HEK293 (cell line): ENCODE results near the gene ERGIC1.

Experiments
- CTCF ChIA-PET: fragments of 350-600 bp; formaldehyde crosslinking; extraction: SDS; loops from one replicate; lab custom pipeline; 2021; ENCODE audit warnings: antibody characterized with exemption; lab: Yijun Ruan, JAX
- POLR2A ChIA-PET: fragments of 300-600 bp; formaldehyde crosslinking; extraction: SDS; loops from one replicate; lab custom pipeline; 2020; ENCODE audit warnings: antibody characterized with exemption, inconsistent platforms; lab: Yijun Ruan, JAX
- H3K27ac ChIP-seq: fragments of 200-500 bp; sonication (Bioruptor generic); 2 replicates; pipeline ENCODE4 v1.5.1; 2014; ENCODE audit warnings: low read depth, low read length, control low read depth, inconsistent platforms; ENCODE audit errors: extremely low read depth
- H3K36me3 ChIP-seq, 2 experiments: fragments of 200-500 bp in 1 of 2; sonication (Bioruptor generic) in 1 of 2; 1 replicate in 1 of 2; 2 replicates in 1 of 2; pipeline ENCODE4 v1.5.1; 2014 to 2017; ENCODE audit warnings: inconsistent platforms in 2 of 2, low read length in 2 of 2; ENCODE audit not compliant: control insufficient read depth in 2 of 2, insufficient read depth in 1 of 2
- H3K4me1 ChIP-seq: fragments of 200-500 bp; sonication (Bioruptor generic); 2 replicates; pipeline ENCODE4 v1.5.1; 2014; ENCODE audit warnings: mild to moderate bottlenecking, low read length, inconsistent platforms; ENCODE audit not compliant: control insufficient read depth, insufficient read depth
- H3K4me3 ChIP-seq: 2 replicates; pipeline ENCODE4 v1.5.1; 2011; ENCODE audit warnings: low read depth, mild to moderate bottlenecking, control low read depth, low read length, moderate library complexity
- H3K9me3 ChIP-seq: fragments of 200-500 bp; sonication (Bioruptor generic); 2 replicates; pipeline ENCODE4 v1.5.1; 2014; ENCODE audit warnings: low read depth, low read length, inconsistent platforms; ENCODE audit not compliant: control insufficient read depth, insufficient read depth
- BCL11A ChIP-seq: fragments of 450-650 bp; formaldehyde crosslinking; IDR thresholded peaks from 2 replicates; pipeline ENCODE4 v1.5.1; 2016; ENCODE audit warnings: low read depth, missing biosample characterization, missing genetic modification characterization
- HIC1 ChIP-seq: fragments of 450-650 bp; formaldehyde crosslinking; IDR thresholded peaks from 2 replicates; pipeline ENCODE4 v1.5.1; 2016; ENCODE audit warnings: missing biosample characterization, missing genetic modification characterization
- HOXD13 ChIP-seq: sonication (generic); formaldehyde crosslinking; IDR thresholded peaks from 2 replicates; pipeline ENCODE4 v1.8.0; 2022; ENCODE audit warnings: missing genetic modification reagents, borderline replicate concordance
- IKZF3 ChIP-seq: fragments of 450-650 bp; IDR thresholded peaks from 2 replicates; pipeline ENCODE4 v1.5.0; 2018; ENCODE audit warnings: missing biosample characterization, mild to moderate bottlenecking, missing genetic modification characterization, moderate library complexity
- ZBTB11 ChIP-seq: fragments of 450-650 bp; formaldehyde crosslinking; conservative IDR thresholded peaks from 2 replicates; pipeline ENCODE4 v1.5.1; 2016; ENCODE audit warnings: low read depth, missing biosample characterization, missing genetic modification characterization
- ZFP3 ChIP-seq: fragments of 450-650 bp; formaldehyde crosslinking; IDR thresholded peaks from 2 replicates; pipeline ENCODE4 v1.5.1; 2016; ENCODE audit warnings: low read depth, missing biosample characterization, missing genetic modification characterization
- ZFP37 ChIP-seq: fragments of 450-650 bp; formaldehyde crosslinking; IDR thresholded peaks from 2 replicates; pipeline ENCODE4 v1.5.1; 2016; ENCODE audit warnings: missing biosample characterization, missing genetic modification characterization
- ZIC2 ChIP-seq: fragments of 450-650 bp; formaldehyde crosslinking; IDR thresholded peaks from 2 replicates; pipeline ENCODE4 v1.5.1; 2016; ENCODE audit warnings: missing biosample characterization, missing genetic modification characterization
- ZNF121 ChIP-seq: fragments of 450-650 bp; formaldehyde crosslinking; IDR thresholded peaks from 2 replicates; pipeline ENCODE4 v1.5.1; 2016; ENCODE audit warnings: missing biosample characterization, missing genetic modification characterization
- ZNF2 ChIP-seq: fragments of 450-650 bp; formaldehyde crosslinking; IDR thresholded peaks from 2 replicates; pipeline ENCODE4 v1.5.1; 2016; ENCODE audit warnings: missing biosample characterization, missing genetic modification characterization
- ZNF302 ChIP-seq: fragments of 450-650 bp; formaldehyde crosslinking; IDR thresholded peaks from 2 replicates; pipeline ENCODE4 v1.5.1; 2016; ENCODE audit warnings: missing biosample characterization, missing genetic modification characterization, low read depth
- ZNF423 ChIP-seq: fragments of 450-650 bp; formaldehyde crosslinking; IDR thresholded peaks from 2 replicates; pipeline ENCODE4 v1.5.1; 2016; ENCODE audit warnings: missing biosample characterization, missing genetic modification characterization
- ZNF768 ChIP-seq: fragments of 450-650 bp; formaldehyde crosslinking; IDR thresholded peaks from 2 replicates; pipeline ENCODE4 v1.5.1; 2018; ENCODE audit warnings: missing biosample characterization, mild to moderate bottlenecking, missing genetic modification characterization
- TF ChIP-seq, protein P1 (sequence below): fragments of 450-650 bp; formaldehyde crosslinking; IDR thresholded peaks from 2 replicates; pipeline ENCODE4 v1.5.1; 2017; ENCODE audit warnings: missing biosample characterization, missing genetic modification characterization
- TF ChIP-seq, protein P2 (sequence below): fragments of 450-650 bp; formaldehyde crosslinking; IDR thresholded peaks from 2 replicates; pipeline ENCODE4 v1.5.1; 2017; ENCODE audit warnings: missing biosample characterization, missing genetic modification characterization
- TF ChIP-seq, protein P3 (sequence below): fragments of 450-650 bp; formaldehyde crosslinking; IDR thresholded peaks from 2 replicates; pipeline ENCODE4 v1.5.1; 2017; ENCODE audit warnings: missing biosample characterization, missing genetic modification characterization

Gene ERGIC1

DNA sequence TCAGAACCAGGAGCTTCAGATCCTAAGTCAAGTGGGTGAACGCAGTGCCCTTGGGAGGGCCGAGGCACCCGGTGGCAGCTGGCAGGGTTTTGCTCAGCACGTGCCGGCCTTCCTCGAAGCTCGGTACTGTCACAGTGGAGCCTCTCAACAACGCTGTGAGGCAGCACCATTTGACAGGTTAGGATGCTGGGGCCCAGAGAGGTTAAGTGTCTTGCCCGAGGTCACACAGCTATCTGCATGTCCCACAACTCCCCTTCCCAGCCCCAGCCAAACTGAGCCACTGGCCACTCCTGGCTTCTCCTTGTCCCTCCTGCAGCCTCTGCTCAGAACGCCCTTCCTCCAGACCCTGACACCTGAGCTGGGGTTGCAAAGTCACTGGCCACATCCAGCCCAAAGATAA is 81.5 kb downstream of the ERGIC1 start:
- Histone ChIP-seq H3K36me3 (peaks cover 0 to 41% of the 10 kb centered on the region in 2 experiments; a peak in 2 of 3 replicates), H3K27ac (no peak overlapping the region), H3K4me3 (no peak overlapping the region), H3K4me1 (no peaks in the 10 kb centered on the region), H3K9me3 (no peaks in the 10 kb centered on the region)
- TF ChIP-seq, protein P1, sequence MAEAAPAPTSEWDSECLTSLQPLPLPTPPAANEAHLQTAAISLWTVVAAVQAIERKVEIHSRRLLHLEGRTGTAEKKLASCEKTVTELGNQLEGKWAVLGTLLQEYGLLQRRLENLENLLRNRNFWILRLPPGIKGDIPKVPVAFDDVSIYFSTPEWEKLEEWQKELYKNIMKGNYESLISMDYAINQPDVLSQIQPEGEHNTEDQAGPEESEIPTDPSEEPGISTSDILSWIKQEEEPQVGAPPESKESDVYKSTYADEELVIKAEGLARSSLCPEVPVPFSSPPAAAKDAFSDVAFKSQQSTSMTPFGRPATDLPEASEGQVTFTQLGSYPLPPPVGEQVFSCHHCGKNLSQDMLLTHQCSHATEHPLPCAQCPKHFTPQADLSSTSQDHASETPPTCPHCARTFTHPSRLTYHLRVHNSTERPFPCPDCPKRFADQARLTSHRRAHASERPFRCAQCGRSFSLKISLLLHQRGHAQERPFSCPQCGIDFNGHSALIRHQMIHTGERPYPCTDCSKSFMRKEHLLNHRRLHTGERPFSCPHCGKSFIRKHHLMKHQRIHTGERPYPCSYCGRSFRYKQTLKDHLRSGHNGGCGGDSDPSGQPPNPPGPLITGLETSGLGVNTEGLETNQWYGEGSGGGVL (tag by site-specific recombination) = no peak
- TF ChIP-seq ZNF423 (no peak), ZNF302 (no peak), ZNF768 (tag by site-specific recombination) (peak; percentile 76; the same call in 1 of the 2 replicates)
- ChIA-PET CTCF (interaction anchor here (0.7 to 2.1 kb wide), 3 partner anchors 17 to 1848 kb away, joined by 3 to 6 read pairs (median 4); no protein-coding TSS in a partner anchor), POLR2A (no interaction called here)

DNA sequence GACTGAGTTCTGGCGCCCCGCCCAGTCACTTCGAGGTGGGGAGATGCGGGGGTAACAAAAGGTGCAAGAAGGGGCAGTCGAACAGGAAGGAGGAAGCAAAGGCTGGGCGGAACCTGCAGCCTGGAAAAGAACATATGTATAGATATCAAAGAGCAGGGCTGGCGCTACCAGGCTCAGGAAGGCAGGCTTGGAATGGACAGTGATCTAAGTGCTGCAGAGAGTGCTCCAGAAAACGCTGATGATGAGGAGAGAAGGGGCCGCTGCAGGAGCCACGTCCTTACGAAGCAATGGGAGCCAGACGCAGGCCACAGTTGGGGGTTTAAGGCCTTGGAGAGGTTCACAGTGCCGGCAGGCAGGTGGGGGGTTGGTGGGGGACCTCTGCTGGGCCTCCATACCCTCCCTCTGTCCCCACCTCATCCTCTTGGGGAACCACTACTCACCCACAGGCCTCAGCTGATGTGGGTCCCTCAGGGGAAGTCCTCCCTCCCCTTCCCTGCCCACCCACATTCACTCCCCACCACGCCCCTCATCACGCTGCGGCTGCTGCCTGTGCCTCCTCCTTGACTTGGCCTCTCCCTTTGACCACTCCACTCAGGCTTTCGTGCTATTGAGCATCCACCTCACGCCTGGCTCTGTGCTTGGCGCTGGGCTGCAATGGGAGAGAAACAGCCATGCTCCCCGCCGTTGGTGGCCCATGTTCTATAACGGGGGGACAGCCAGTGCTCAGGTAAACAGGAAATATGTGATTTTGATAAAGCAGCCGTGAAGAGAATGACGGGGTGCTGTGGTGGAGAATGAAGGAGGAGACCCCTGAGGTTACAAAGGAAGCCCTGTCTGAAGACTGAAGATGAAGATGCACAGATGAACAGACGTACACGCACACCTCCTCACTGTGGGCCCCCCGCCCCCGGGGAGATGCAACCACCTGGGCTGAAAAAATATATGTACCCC is 84.6 kb downstream of the ERGIC1 start:
- TF ChIP-seq, protein P2, sequence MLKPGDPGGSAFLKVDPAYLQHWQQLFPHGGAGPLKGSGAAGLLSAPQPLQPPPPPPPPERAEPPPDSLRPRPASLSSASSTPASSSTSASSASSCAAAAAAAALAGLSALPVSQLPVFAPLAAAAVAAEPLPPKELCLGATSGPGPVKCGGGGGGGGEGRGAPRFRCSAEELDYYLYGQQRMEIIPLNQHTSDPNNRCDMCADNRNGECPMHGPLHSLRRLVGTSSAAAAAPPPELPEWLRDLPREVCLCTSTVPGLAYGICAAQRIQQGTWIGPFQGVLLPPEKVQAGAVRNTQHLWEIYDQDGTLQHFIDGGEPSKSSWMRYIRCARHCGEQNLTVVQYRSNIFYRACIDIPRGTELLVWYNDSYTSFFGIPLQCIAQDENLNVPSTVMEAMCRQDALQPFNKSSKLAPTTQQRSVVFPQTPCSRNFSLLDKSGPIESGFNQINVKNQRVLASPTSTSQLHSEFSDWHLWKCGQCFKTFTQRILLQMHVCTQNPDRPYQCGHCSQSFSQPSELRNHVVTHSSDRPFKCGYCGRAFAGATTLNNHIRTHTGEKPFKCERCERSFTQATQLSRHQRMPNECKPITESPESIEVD = no peak
- TF ChIP-seq ZFP3 (tag by site-specific recombination) (no peak), ZNF121 (tag by site-specific recombination) (no peak), IKZF3 (tag by site-specific recombination) (no peak)
- Histone ChIP-seq H3K36me3 (peaks cover 0 to 35% of the 10 kb centered on the region in 2 experiments; a peak in 2 of 3 replicates), H3K4me1 (no peaks in the 10 kb centered on the region), H3K9me3 (no peaks in the 10 kb centered on the region), H3K27ac (no peak overlapping the region), H3K4me3 (no peak overlapping the region)
- POLR2A ChIA-PET = no interaction called here
- CTCF ChIA-PET = interaction anchor here (1.4 kb wide), 1 partner anchor 10 kb away, joined by 5 read pairs; no protein-coding TSS in a partner anchor

GRCh38 chr5:172919525-172920446 is 85.7 kb downstream of the ERGIC1 start:
- no peaks in the 10 kb centered on the region for H3K4me1 ChIP-seq
- peaks cover 0 to 34% of the 10 kb centered on the region in 2 experiments; a peak in 2 of 3 replicates for H3K36me3 ChIP-seq
- H3K9me3 ChIP-seq = no peaks in the 10 kb centered on the region
- H3K27ac ChIP-seq = no peak overlapping the region
- CTCF ChIA-PET = interaction anchor here (0.6 to 1.4 kb wide), 3 partner anchors 9 to 205 kb away, joined by 4 to 5 read pairs (median 5); no protein-coding TSS in a partner anchor
- POLR2A ChIA-PET = no interaction called here
- no peak overlapping the region for H3K4me3 ChIP-seq
- TF ChIP-seq ZFP37 (no peak), ZNF2 (tag by site-specific recombination) (no peak), ZFP3 (tag by site-specific recombination) (no peak), ZIC2 (tag by site-specific recombination) (no peak), BCL11A (tag by site-specific recombination) (no peak), HIC1 (tag by site-specific recombination) (no peak), ZBTB11 (tag by site-specific recombination) (no peak), HOXD13 (CRISPR knock-in tag) (no peak)
- TF ChIP-seq, protein P3, sequence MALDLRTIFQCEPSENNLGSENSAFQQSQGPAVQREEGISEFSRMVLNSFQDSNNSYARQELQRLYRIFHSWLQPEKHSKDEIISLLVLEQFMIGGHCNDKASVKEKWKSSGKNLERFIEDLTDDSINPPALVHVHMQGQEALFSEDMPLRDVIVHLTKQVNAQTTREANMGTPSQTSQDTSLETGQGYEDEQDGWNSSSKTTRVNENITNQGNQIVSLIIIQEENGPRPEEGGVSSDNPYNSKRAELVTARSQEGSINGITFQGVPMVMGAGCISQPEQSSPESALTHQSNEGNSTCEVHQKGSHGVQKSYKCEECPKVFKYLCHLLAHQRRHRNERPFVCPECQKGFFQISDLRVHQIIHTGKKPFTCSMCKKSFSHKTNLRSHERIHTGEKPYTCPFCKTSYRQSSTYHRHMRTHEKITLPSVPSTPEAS (tag by site-specific recombination) = no peak
